Measurements from ENCODE around the gene SEC61A2. TPM values are rescaled to one million over a fixed set of nuclear protein-coding genes. Genes with fewer than 3 reads are reported as not detected.
A peak's percentile ranks its signal among the peaks of the same experiment; 100 is the strongest.

SEC61A2 gene
- total RNA-seq, 1 donor from 2014 or later = 15.3 TPM

GRCh38 chr10:12198156-12198555 lies 68.7 kb downstream of the SEC61A2 start:
- no peak for DNase-seq

- DNase-seq = no peak
Observed at GRCh38 chr10:12200850-12201249, 71.4 kb downstream of the SEC61A2 start.

- DNase-seq = no peak
Observed at GRCh38 chr10:12201543-12201942, 72.1 kb downstream of the SEC61A2 start.

- DNase-seq = no peak
Observed at GRCh38 chr10:12202226-12202625, 72.7 kb downstream of the SEC61A2 start.

GRCh38 chr10:12205082-12205481 lies 75.6 kb downstream of the SEC61A2 start:
- no peak for DNase-seq

GRCh38 chr10:12207114-12207513 lies 77.6 kb downstream of the SEC61A2 start:
- no peak for DNase-seq

GRCh38 chr10:12208460-12208859 lies 79.0 kb downstream of the SEC61A2 start:
- no peak for DNase-seq

- no peak for DNase-seq
Observed at GRCh38 chr10:12212454-12212853, 83.0 kb downstream of the SEC61A2 start.

- DNase-seq = no peak
Observed at GRCh38 chr10:12213621-12214020, 84.1 kb downstream of the SEC61A2 start.

- no peak for DNase-seq
Observed at GRCh38 chr10:12214093-12214492, 84.6 kb downstream of the SEC61A2 start.

- DNase-seq = peak; percentile 78
Observed at GRCh38 chr10:12214763-12215218, 85.3 kb downstream of the SEC61A2 start.

Small RNA genes within 50 kb of the gene (small RNA-seq; reads per million reads assigned to genes)
- not detected for gene MIR548AK (ENCODE audit: low replicate concordance)
- gene RNU6-88P (ENCODE audit: low replicate concordance) = not detected

Other genes starting within 250 kb of the SEC61A2 start
- 31.3 TPM for gene UPF2, start 86.9 kb upstream of the SEC61A2 start, total RNA-seq
- 43.9 TPM for gene DHTKD1, start 60.7 kb upstream of the SEC61A2 start, total RNA-seq
- gene NUDT5, start 66.2 kb downstream of the SEC61A2 start, total RNA-seq = 23.9 TPM
- gene CDC123, start 66.5 kb downstream of the SEC61A2 start, total RNA-seq = 57.7 TPM
- gene CAMK1D, start 219.9 kb downstream of the SEC61A2 start, total RNA-seq = 10.9 TPM